ENCODE results near the gene PTPRF.

Gene PTPRF

GRCh38 chr1:43621861-43622260 lies 91.2 kb downstream of the PTPRF start:
- no peak for TF ChIP-seq CTCF (IDR thresholded peaks at IDR 0.05; ENCODE audit: extremely low read depth, missing control alignments)
- no peak for DNase-seq (ENCODE audit: low spot score)

GRCh38 chr1:43622471-43622870 lies 91.8 kb downstream of the PTPRF start:
- TF ChIP-seq CTCF (IDR thresholded peaks at IDR 0.05; ENCODE audit: extremely low read depth, missing control alignments) = no peak

GRCh38 chr1:43622901-43623780 lies 92.5 kb downstream of the PTPRF start:
- DNase-seq (ENCODE audit: low spot score) = no peak
- TF ChIP-seq CTCF (IDR thresholded peaks at IDR 0.05; ENCODE audit: extremely low read depth, missing control alignments) = no peak

More at GRCh38 chr1:43622471-43622870, 91.8 kb downstream of the PTPRF start:
- DNase-seq (ENCODE audit: low spot score) = no peak

- no peak for DNase-seq (ENCODE audit: low spot score)
- TF ChIP-seq CTCF (IDR thresholded peaks at IDR 0.05; ENCODE audit: extremely low read depth, missing control alignments) = no peak
These were observed 94.5 kb downstream of the PTPRF start for GRCh38 chr1:43625063-43625780.

- no peak for DNase-seq (ENCODE audit: low spot score)
- TF ChIP-seq CTCF (IDR thresholded peaks at IDR 0.05; ENCODE audit: extremely low read depth, missing control alignments) = no peak
These were observed 101.5 kb downstream of the PTPRF start for GRCh38 chr1:43632135-43632670.

- TF ChIP-seq CTCF (IDR thresholded peaks at IDR 0.05; ENCODE audit: extremely low read depth, missing control alignments) = no peak
- no peak for DNase-seq (ENCODE audit: low spot score)
These were observed 104.0 kb downstream of the PTPRF start for GRCh38 chr1:43634721-43635120.

All from GM20000 (cell line).